GM18909 (cell line): ENCODE data around the gene TAS2R50.

Source experiments
- ATAC-seq: cut with Tn5 transposase; IDR thresholded peaks from one replicate; pipeline ENCODE4 v1.9.1; 2021; ENCODE audit warnings: mild to moderate bottlenecking; ENCODE audit not compliant: unreplicated experiment, poor library complexity

Gene TAS2R50

GRCh38 chr12:10957741-10958140, 29.0 kb downstream of the TAS2R50 start:
- no peak for ATAC-seq

GRCh38 chr12:10956085-10956484, 30.6 kb downstream of the TAS2R50 start:
- ATAC-seq, result no peak

GRCh38 chr12:10952645-10953044, 34.1 kb downstream of the TAS2R50 start:
- ATAC-seq, result no peak

- no peak for ATAC-seq
These were observed 43.5 kb downstream of the TAS2R50 start for GRCh38 chr12:10943167-10943566.

GRCh38 chr12:10941916-10942607, 44.6 kb downstream of the TAS2R50 start:
- no peak for ATAC-seq

- ATAC-seq, result no peak
These were observed 45.3 kb downstream of the TAS2R50 start for GRCh38 chr12:10941369-10941768.

GRCh38 chr12:10940389-10940788, 46.3 kb downstream of the TAS2R50 start:
- no peak for ATAC-seq

GRCh38 chr12:10939163-10939562, 47.5 kb downstream of the TAS2R50 start, which contains the start of gene TAS2R14:
Gene TAS2R14, minus strand, starts transcription at chr12:10939263. Its CDS starts 56 bp downstream, at chr12:10939207.
- no peak for ATAC-seq

GRCh38 chr12:10936506-10936905, 50.2 kb downstream of the TAS2R50 start:
- no peak for ATAC-seq
